SKM-1 (cell line): ENCODE results near the gene RFX4.
"Not testable (repeated sequence)": the region's sequence is repeated elsewhere in the genome, so short reads cannot be mapped to it uniquely, and the experiment has no call there.

Experiments
- DNase-seq: peaks from one replicate; lab custom pipeline; 2025; ENCODE audit not compliant: unreplicated experiment; lab: John Stamatoyannopoulos, UW

RFX4 gene

DNA sequence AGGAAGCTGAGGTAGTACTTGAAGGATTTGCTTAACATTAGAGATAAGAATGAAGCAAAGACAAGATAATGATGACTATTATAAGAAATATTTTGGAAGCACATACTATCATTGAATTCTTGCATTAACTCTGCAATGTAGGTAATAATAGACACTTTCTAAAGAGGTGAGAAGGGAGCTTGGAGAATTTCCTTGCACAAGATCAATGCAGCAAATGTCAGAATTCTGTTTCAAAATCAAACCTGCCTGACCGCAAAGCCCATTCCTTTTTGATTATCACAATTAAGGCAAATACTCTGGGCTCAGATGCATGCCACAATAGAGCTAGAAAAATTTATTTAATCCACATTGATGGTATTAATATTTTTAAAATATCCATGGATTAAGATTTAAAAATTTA, 141.3 kb downstream of the RFX4 start:
- no peak for DNase-seq

DNA sequence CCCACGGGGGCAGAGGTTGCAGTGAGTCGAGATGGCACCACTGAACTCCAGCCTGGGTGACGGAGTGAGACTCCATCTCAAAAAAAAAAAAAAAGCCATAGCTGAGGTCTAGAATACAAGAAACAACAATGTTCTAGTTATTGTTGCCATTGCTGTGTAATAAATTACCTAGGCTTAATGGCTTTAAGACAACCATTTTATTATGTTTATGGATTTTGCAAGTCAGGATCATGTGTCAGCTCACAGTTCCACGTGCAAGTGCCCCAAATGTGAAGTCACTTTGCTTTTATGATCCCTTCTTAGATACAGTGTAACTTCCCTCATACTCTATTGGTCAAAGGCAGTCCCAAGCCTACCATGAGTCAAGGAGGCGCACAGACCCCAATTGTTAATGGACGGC, 142.1 kb downstream of the RFX4 start:
- no peak for DNase-seq

DNA sequence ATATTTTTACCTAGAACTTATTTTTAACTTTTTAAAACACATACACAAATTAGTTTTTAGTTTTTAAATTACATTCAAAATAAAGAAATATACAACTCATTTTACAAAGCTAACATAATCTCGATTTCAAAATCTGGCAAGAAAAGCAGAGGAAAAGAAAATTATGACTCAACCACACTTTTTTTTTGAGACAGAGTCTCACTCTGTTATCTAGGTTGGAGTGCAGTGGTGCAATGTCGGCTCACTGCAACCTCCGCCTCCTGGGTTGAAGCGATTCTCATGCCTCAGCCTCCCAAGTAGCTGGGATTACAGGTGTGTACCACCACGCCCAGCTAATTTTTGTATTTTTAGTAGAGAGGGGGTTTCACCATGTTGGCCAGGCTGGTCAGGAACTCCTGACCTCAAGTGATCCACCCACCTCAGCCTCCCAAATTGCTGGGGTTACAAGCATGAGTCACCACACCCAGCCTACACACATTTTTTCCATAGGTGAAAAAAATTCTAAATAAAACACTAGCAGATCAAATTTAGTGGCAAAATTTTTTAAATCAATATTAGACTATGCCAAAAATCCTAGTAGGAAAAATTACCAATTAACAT, 143.9 kb downstream of the RFX4 start:
- not testable (repeated sequence) for DNase-seq

DNA sequence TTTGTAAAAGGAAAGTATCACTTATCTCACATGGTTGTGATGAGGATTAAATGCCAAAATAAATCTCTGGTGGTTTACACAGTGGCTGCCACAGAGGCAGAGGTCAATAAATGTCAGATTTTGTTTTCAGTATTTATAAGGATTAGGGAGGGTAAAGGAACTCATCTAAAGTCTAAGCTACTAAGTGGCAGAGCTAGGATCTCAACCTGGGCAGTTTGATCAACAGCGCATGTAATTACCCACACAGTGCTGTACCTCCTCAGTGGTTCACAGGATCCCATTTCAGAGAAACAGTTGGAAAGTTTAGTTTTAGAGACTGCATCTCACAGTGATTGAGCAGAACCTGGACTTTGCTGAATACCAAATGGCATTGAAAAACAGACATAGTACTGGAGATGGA, 146.8 kb downstream of the RFX4 start:
- no peak for DNase-seq

DNA sequence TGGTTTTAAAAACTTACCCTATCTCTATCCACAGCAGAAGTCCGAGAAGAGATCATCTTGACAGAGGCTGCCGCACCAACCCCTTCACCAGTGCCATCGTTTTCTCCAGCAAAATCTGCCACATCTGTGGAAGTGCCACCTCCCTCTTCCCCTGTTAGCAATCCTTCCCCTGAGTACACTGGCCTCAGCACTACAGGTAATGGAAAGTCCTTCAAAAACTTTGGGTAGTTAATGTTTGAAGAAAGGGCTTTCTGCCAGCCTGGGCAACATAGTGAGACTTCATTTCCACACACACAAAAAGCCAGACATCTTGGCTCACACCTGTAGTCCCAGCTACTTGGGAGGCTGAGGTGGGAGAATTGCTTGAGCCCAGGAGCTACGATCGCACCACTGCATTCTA, 150.1 kb downstream of the RFX4 start:
- no peak for DNase-seq

DNA sequence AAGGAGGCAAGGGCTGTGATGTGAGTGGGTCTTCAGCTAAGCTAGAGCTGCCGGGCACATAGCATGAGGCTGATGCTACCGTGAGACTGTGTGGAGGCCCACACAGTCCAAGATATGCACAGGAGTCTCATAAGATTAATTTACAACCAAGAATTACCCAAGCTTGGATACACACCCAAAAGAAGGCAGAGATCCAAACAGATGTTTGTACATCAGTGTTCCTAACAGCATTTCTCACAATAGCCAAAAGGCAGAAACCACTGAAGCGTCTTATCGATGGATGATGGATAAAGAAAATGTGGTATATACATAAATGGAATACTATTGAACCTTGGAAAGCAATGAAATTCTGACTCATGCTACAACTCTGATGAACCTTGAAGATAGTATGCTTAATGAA, 150.9 kb downstream of the RFX4 start:
- no peak for DNase-seq

DNA sequence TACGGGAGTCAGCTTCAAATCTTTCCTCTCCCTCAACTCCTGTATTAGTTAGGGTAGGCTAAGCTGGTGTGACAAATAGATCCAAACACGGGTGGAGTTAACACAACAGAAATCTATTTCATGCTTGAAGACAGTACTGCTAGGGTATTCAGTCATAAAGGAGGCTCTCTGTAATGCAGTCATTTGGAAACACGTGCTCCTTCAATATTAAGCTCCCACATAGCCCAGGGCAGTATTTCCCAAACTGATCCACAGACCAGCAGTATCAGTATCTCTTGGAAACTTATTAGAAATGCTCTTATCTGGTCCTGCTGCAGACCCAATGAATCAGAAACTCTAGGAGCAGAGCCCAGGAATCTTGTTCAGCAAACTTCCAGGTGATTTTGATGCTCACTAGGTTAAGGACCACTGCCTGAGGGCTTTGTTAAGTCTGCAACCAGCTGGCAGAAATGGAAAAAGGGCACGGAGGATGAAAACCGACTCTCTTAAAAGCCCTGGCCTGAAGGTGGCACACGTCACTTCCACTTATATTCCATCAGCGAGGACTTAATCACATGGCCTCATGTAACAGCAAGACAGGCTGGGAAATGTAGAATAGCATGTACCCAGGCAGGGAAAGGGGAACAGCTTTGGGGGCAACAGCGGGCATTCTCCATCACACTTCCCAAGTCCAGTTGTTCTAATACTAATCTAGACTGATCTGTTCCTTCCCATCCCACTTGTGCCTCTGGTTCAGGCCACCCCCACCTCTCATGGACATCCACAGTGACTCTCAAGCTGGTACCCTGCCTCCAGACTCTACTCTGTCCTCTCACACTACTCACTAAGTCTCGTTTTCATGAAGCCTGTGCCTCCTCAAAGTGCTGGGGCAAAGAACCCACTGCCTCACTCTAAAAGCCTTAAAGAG, 153.5 kb downstream of the RFX4 start:
- no peak for DNase-seq

DNA sequence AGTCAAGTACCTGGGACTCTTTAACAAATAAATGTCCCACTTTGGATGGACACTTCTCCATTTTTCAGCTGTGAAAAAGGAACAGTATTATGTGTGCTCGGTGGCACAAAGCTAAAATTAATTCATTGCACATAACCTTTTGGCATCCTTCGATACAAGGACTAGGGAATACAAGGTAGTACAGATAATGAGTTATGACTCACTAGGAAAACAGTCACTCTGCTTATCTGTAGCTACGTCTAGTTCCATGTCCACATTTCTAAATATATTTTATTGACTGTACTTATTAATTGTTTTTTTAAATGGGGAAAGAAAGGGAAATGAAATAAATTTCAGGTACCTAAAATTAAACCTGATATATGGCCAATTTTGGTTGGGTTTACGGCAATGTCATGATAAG, 156.5 kb downstream of the RFX4 start:
- DNase-seq, result no peak

DNA sequence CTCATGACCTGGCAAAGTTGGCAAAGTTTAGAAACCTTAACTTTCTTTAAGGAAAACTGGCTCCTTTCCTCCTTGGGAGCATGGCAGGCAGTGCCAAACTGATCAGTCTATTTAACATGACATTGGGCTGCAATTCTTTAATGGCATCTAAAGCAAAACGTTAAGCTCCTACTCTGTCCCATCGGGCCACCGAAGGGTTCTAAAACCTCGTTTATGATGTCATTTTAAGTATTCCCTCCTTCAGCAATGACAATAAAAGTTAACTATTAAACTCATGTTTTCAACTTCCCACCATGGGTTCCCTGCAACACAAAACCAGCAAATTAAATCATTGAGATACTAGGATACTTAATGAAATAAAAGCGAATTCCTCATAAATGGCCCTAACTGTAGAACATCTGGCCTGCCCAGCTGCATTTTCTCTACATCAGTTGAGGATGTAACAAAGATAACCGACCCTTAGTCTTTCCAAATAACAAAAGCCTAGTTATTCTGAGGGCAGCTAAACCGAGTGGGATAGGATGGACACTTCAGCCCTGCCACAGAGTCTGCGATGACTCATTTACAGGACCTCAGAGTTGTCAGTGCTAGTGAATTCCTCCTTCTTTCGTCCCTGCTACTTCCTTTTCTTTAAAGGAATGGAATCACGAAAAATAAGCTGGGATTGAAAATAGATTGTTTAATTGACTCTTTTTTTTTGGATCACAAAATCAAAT, 157.2 kb downstream of the RFX4 start:
- DNase-seq, result no peak

DNA sequence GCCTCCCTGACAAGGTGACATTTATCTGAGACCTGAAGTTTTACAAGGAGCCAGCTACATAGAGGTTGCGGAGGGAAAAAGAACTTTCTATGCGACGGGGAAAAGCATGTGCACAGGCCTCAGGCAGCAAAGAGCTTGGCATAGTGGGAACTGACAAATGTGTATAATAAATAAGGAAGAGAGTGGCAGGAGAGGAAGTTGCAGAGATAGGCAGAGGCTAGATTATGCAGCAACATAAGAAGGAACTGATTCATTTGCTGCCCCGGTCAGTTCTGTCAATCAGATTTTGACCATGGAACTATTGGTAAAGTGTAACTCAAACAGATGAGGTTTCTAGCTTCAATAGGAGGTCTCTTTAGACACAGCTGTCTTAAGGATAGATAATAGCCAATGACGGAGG, 158.0 kb downstream of the RFX4 start:
- DNase-seq, result no peak

DNA sequence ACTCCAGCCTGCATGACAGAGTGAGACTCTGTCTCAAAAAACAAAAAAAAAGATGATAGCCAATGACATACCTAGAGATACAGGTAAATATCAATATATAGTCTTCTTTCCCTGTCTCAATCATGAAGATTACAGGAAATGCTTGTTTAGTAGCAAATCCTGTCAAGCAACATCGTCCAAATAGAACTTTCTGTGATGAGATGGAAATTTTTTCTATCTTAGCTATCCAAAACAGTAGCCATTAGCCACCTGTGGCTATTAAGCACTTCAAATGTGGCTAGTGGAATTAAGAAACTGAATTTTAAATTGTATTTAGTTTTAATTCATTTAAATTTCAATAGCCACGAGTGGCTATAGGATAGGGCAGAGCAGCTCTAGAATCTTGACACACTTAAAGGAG, 158.4 kb downstream of the RFX4 start:
- DNase-seq, result no peak

DNA sequence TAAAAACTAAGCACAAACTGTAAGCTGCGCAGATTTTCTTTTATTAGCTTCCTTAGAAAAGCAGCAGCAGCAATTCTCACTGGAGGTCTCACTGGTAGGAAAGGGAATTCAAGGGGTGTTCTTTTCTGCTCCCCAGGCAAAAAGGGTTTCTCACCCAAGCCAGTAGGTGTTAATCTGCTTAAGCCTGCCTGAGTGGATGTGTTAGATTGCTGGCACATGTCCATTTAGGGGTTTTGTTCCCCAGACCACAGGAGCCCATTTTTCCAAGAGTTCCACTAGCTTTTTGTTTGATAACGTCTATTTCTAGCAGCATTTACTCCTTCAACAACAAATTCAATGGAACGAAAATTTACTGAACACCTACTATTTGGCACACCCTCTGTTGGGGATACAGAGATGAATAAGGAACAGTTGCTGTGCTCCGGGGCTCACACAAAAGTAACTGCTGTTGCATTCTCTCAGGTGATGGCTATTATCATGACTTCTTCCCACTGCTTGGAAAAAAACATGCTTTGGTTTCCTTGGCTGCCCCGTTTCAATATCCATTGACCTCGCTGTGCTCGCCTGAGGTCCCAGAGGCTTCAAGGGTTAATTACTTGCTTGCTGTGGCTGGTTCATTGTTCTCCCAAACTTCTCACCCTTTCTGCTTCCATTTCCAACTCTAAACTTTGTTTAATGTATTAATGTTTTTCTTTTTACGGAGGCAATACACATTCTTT, 160.6 kb downstream of the RFX4 start:
- DNase-seq, result no peak

DNA sequence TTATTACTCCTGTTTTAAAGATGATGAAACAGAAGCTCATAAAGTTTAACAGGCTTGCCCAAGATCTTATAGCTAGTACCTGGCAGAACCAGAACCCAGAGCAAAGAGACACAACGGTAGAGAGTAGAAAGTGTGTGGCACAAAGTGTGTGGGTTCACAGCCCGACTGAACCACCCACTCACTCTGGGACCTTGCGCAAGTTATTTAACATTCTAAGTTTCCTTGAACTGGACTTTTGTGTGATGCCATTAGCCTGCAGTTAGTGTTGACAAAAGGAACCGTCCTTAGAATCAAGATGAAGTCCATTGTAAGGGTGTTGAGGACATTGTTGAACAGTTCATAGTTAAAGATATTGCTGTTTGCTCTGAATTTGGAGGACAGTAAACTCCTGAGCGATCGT, 161.8 kb downstream of the RFX4 start:
- DNase-seq, result no peak

DNA sequence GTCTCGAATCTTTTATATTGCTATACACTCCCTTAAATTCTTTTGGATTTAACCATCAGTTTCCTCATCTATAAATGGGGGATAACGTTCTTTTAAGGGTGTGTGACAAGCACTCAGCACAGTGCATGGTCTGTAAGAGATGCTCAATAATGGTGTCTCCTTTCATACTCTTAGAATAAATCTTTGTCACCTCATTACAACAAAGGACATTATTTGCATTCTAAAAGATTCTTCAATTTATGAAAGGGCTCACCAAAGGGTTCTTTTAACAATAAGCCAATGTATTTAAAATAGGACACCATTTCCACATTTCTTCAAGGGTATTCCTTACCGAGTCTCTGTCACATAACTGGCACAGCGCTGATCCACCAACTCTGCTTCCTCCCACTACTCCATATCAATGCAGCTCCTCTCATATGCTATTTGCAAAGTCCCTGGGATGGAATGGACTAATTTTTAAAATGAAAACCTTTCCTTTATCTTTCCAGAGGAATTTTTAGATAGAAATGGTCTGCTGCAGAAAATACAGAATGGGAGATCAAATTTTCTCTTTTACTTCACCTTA, 162.5 kb downstream of the RFX4 start:
- DNase-seq, result no peak

DNA sequence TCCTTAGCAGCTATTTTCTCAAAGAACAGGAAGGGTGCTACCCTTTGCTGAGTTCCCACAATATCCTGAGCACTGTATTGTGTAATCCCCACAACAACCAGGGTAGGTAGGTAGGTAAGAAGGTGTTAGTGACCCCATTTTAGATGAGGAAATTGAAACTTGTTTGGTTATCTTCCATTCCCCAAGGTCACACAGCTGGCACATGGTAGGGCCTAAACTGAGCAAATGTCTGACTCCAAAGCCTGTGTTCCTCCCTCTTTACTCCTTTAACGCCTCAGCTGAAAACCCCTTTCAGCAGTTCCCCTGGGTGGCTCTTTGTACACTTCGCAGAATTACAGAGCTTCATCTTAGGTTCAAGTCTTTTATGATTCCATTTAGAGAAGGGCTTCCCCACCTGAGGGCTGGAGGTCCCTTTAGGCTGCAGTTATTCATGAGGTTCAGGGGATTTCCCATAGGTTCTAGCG, 165.2 kb downstream of the RFX4 start:
- no peak for DNase-seq

DNA sequence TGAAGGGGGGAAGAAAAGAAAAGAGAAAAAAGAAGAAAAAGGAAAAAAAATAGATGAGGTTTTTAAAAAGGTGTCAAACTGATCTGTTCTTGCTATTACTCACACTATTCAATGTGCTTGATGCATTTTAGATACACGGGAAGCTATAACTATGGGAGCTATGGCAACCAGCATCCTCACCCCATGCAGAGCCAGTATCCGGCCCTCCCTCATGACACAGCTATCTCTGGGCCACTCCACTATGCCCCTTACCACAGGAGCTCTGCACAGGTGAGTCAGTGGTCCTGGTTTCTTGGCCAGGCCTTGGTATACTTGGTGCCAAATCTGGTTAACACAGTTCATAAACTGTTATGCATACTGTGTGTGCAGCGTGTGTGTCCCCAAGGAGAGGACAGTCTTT, 167.7 kb downstream of the RFX4 start:
- no peak for DNase-seq

DNA sequence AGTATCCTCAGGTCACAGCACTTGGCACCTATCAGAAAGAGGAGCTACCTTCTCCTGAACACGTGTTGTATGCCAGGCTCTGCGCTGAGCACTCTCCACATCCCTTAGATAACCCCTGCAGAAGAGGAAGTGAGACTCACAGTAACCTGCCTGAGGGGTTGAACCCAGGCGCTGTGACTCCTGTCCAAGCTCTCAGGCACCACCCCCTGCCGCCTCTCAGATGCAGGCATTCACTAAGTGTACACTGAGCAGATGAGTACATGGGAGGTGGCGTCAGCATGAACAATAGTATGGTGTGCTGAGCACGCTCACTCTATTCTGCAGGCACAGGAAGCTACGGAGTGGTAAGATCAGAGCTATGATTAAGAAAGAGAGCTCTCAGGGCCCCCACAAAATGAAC, 170.7 kb downstream of the RFX4 start:
- DNase-seq, result no peak

DNA sequence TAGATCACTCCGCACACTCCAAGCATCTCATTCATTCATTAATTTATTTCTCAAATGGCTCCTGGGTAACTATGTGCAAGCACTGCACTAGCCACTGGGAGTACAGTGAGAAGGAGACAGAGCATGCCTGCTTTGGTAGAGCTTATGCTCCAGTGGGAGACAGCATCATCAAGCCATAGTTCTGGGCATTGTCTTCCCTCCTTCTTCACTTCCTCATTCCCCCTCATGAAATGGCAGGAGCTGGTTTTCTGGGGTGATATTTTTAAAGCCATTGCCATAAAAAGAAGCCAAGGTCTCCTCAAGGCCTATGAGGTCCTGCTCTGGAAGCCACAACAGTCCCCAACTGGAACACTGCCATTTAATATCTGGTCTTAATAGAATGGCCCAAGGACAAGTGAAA, 171.5 kb downstream of the RFX4 start:
- no peak for DNase-seq

DNA sequence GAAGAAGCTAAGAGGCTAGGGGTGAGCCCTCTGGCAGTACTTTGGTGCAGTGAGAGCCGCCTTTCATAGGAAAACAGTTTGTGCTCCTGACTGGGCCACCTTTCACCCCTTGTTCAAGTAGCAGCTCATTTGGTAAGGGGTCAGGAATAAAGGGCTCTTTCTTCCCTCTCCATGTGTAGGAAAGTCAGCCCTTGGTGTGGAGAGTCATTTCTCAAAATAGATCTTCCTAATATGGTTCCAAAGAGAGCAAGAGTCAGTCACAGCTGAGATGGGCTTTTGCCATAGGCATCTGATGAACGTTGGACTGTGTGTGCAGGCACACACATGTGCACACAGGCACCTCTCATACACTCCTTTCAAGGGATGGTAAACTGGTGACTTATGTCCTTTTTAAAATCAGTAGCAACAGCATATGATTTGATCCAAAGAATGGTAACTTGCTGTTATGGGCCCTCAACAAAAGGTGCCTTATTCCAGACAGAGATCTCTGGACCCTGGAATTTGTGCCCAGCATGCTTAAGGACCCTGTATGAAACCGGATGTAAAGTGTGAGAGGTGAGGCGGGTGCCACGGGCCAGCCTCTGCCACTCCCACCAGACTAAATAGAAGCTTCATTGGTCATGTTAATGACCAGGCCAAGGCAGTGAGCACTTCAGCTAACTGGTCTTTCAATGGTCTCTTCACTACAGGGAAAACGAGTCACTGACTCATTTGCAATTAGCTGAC, 175.0 kb downstream of the RFX4 start:
- no peak for DNase-seq

DNA sequence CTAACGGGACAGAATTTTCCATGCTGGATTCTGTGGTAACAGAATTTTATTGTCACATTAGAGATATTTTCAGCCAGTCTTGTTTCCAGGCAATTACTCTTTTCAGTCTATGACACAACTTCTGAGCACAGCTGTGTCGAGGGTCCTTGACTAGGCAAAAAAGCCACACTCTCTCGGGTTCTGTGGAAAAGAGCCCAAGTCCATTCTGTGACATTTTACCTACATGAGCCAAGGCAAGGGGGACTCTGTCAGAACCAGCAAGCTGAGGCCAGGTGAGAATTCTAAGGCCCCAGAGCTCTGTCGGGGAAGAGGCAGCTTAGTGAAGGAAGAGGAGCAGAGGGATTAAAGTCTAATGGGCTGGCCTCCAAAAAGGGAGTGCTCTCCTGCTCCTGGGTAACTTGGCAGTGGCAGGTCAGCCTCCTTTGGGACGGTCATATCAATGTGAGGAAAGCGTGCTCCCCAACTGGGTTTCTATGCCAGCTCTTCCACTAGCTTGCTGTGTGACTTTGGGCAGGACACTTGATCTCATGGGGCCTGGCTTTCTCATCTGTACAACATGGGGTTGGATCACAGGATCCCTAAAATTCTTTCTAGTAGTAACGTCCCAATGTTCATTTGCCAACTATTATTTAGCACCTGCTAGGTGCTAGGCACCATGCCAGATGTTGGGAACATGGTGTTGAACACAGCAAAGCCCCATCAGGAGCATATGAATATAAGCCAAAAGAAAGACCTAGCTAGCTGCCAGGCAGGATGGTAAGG, 175.7 kb downstream of the RFX4 start:
- DNase-seq, result no peak
